Endothelial cell of umbilical vein (primary cell): ENCODE results near the gene ERBIN. TPM values are rescaled to one million over a fixed set of nuclear protein-coding genes. Genes with fewer than 3 reads are reported as not detected.

Experiments used
- BruUV-seq: library from RNA; stranded (reverse); fragments of 400-500 nt; replicated peaks from 2 replicates; lab custom pipeline; 2021; lab: Mats Ljungman, UMichigan
- CTCF ChIA-PET: fragments of 300-600, 350-600 bp; sonication (Branson Sonifier 250); formaldehyde crosslinking; loops from one replicate; lab custom pipeline; 2021; ENCODE audit warnings: antibody characterized with exemption, inconsistent platforms; lab: Charles Lee
- POLR2A ChIA-PET: fragments of 300-600, 350-600 bp; sonication (Branson Sonifier 250); formaldehyde crosslinking; loops from one replicate; lab custom pipeline; 2021; ENCODE audit warnings: antibody characterized with exemption, inconsistent platforms; lab: Charles Lee
- DNase-seq: peaks from one replicate; pipeline ENCODE4 v3.0.0-alpha.2; 2011; ENCODE audit warnings: low read depth, low spot score
- FAIRE-seq: peaks from 2 replicates; lab custom pipeline; 2011; peaks lifted over from hg19 to GRCh38; lab: Jason Lieb, UNC
- H2AFZ ChIP-seq: 2 replicates; pipeline ENCODE4 v1.6.0; 2012; ENCODE audit warnings: low read depth, low read length, control low read depth, inconsistent platforms
- H3K27ac ChIP-seq: 2 replicates; pipeline ENCODE4 v1.5.1; 2011; ENCODE audit warnings: low read depth, mild to moderate bottlenecking, control low read depth, low read length, moderate library complexity; ENCODE audit not compliant: insufficient read depth
- H3K27me3 ChIP-seq, 2 experiments: 2 replicates each; pipeline versions ENCODE4 v1.6.0 to v1.6.1; 2011; ENCODE audit warnings: low read length in 2 of 2, mixed read lengths in 1 of 2; ENCODE audit not compliant: control insufficient read depth in 2 of 2, insufficient read depth in 2 of 2
- H3K36me3 ChIP-seq, 2 experiments: 2 replicates in 1 of 2; 3 replicates in 1 of 2; pipeline ENCODE4 v1.5.1; 2011; ENCODE audit warnings: low read length in 2 of 2, mild to moderate bottlenecking in 1 of 2, moderate library complexity in 1 of 2; ENCODE audit not compliant: control insufficient read depth in 2 of 2, insufficient read depth in 2 of 2; ENCODE audit errors: extremely low read depth in 1 of 2
- H3K4me1 ChIP-seq: 3 replicates; pipeline ENCODE4 v1.5.1; 2011; ENCODE audit warnings: mild to moderate bottlenecking, low read length; ENCODE audit not compliant: control insufficient read depth, insufficient read depth; ENCODE audit errors: extremely low read depth
- H3K4me2 ChIP-seq: 2 replicates; pipeline ENCODE4 v1.6.1; 2011; ENCODE audit warnings: low read length, control low read depth, mixed read lengths; ENCODE audit not compliant: insufficient read depth
- H3K4me3 ChIP-seq, 3 experiments: fragments of 200-600 bp in 1 of 3; sonication (generic), shearing (Covaris generic) in 1 of 3; replicated peaks in 1 of 3; 2 replicates each; pipeline ENCODE4 v1.5.1; 2011 to 2016; ENCODE audit warnings: control low read depth in 3 of 3, low read length in 3 of 3, mild to moderate bottlenecking in 2 of 3, inconsistent platforms in 1 of 3, low read depth in 1 of 3, moderate library complexity in 1 of 3; ENCODE audit not compliant: insufficient read depth in 1 of 3
- H3K79me2 ChIP-seq: 2 replicates; pipeline ENCODE4 v1.6.0; 2012; ENCODE audit warnings: low read length, inconsistent platforms; ENCODE audit not compliant: control insufficient read depth, insufficient read depth
- H3K9ac ChIP-seq: replicated peaks from 2 replicates; pipeline ENCODE3; 2011; ENCODE audit warnings: low read length, control low read depth; ENCODE audit not compliant: insufficient read depth; ENCODE audit errors: extremely low read depth
- H3K9me1 ChIP-seq: replicated peaks from 3 replicates; pipeline ENCODE4 v1.6.0; 2011; ENCODE audit warnings: mild to moderate bottlenecking, low read length; ENCODE audit not compliant: control insufficient read depth, insufficient read depth; ENCODE audit errors: extremely low read depth
- H3K9me3 ChIP-seq: replicated peaks from 2 replicates; pipeline ENCODE4 v1.5.1; 2012; ENCODE audit warnings: low read length, inconsistent platforms; ENCODE audit not compliant: control insufficient read depth, insufficient read depth
- H4K20me1 ChIP-seq: replicated peaks from 2 replicates; pipeline ENCODE3; 2011; ENCODE audit warnings: mild to moderate bottlenecking, low read length; ENCODE audit not compliant: control insufficient read depth, insufficient read depth; ENCODE audit errors: extremely low read depth
- MYC ChIP-seq: IDR thresholded peaks from one replicate; pipeline ENCODE4 v1.6.1; 2011; ENCODE audit warnings: mild to moderate bottlenecking, low read depth, low read length
- POLR2A ChIP-seq: IDR thresholded peaks from 2 replicates; pipeline ENCODE4 v1.6.1; 2012; ENCODE audit warnings: low read depth, mild to moderate bottlenecking, control low read depth, low read length
- POLR2AphosphoS5 ChIP-seq: IDR thresholded peaks from 2 replicates; pipeline ENCODE4 v1.6.1; 2012; ENCODE audit warnings: low read depth, mild to moderate bottlenecking, control low read depth, low read length, moderate library complexity; ENCODE audit not compliant: insufficient read depth
- dilution Hi-C: fragments of 300-500 bp; cut with MboI; formaldehyde crosslinking; loops from one replicate; pipeline ENCODE4 v1.15.0; 2019; ENCODE audit warnings: low sequenced_read_pairs; ENCODE audit not compliant: extremely low pct_ligation_motif_present
- intact Hi-C: fragments of 100-400 bp; cut with micrococcal nuclease; formaldehyde crosslinking; loops from one replicate; pipeline ENCODE4 v1.10.0; 2022
- polyA plus RNA-seq, 4 experiments: library from polyadenylated mRNA; depleted of rRNA in 3 of 4; stranded (reverse) in 3 of 4; unstranded in 1 of 4; fragments of >200 nt; gene quantifications; 2 replicates each; pipeline versions ENCODE4 v1.2.1 to v1.2.3, GENCODE V29; 2011 to 2012; ENCODE audit warnings: missing spikeins in 1 of 4
- total RNA-seq: library from RNA; stranded (reverse); gene quantifications from 2 replicates; pipeline ENCODE4 v1.2.3, GENCODE V29; 2021
- TF ChIP-seq, protein P1 (sequence below), 2 donors: IDR thresholded peaks; 1 replicate in 1 of 2; 2 replicates in 1 of 2; pipeline ENCODE4 v1.5.1; 2011; ENCODE audit warnings: low read length in 2 of 2, mild to moderate bottlenecking in 2 of 2, moderate library complexity in 2 of 2, control low read depth in 1 of 2, inconsistent platforms in 1 of 2, low read depth in 1 of 2; ENCODE audit not compliant: insufficient read depth in 1 of 2; ENCODE audit errors: extremely low read depth in 1 of 2

The ERBIN gene
- total and polyA plus RNA-seq, 2 donors (not counting 3 experiments of a cell fraction or from before 2014, with no cell fraction given): 8.1 to 55.6 TPM

DNA sequence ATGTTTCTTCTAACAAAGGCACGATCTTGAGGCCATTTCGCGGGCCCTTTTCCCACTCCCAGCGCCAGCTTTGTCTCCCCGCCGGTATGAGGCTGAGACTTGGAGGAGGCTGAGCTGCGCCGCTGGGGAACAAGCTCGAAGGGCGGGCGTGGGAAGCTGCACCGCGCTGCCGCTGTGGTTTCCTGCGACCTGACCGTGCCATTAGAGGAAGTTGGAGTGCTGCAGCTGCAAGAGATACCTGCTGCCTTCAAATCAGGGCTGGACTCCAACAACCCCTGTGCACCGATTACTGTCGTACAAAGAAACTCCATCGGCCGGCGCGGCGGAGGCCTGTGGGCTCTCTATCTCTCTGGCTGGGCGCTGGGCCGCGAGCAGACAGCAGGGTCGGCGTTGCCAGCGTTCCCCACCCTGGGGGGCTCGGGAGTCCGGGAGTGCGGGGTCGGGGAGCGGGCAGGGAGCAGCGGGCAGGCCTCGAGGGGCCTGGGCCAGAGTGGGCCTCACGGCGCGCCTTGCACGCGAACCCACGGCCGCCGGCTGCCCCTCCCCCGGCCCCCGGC, 1.3 kb upstream of the ERBIN start:
- dilution Hi-C loops (no loop called here), intact Hi-C loops (loop anchor here (1.0 to 10.0 kb wide), 5 partner anchors 87 to 300 kb away; partner anchors contain the start of genes SHLD3, TRAPPC13 and TRIM23)
- POLR2A ChIA-PET: no interaction called here
- Histone ChIP-seq H3K27ac (peak overlapping the region; percentile 39), H3K9me3 (no peaks in the 10 kb centered on the region), H3K4me3 (peak overlapping the region; percentile 53 to 62 (median 54)), H3K4me1 (peaks cover 20% of the 10 kb centered on the region), H3K9ac (peak overlapping the region; percentile 76), H3K27me3 (no peaks in the 10 kb centered on the region), H4K20me1 (peaks cover 5% of the 10 kb centered on the region), H2AFZ (peak overlapping the region; percentile 79), H3K36me3 (no peaks in the 10 kb centered on the region), H3K4me2 (peak overlapping the region; percentile 44), H3K9me1 (no peaks in the 10 kb centered on the region), H3K79me2 (peaks cover 37% of the 10 kb centered on the region)
- CTCF ChIA-PET: no interaction called here
- TF ChIP-seq POLR2A: peak; percentile 41
- TF ChIP-seq POLR2AphosphoS5: peak; percentile 61
- TF ChIP-seq, protein P1, sequence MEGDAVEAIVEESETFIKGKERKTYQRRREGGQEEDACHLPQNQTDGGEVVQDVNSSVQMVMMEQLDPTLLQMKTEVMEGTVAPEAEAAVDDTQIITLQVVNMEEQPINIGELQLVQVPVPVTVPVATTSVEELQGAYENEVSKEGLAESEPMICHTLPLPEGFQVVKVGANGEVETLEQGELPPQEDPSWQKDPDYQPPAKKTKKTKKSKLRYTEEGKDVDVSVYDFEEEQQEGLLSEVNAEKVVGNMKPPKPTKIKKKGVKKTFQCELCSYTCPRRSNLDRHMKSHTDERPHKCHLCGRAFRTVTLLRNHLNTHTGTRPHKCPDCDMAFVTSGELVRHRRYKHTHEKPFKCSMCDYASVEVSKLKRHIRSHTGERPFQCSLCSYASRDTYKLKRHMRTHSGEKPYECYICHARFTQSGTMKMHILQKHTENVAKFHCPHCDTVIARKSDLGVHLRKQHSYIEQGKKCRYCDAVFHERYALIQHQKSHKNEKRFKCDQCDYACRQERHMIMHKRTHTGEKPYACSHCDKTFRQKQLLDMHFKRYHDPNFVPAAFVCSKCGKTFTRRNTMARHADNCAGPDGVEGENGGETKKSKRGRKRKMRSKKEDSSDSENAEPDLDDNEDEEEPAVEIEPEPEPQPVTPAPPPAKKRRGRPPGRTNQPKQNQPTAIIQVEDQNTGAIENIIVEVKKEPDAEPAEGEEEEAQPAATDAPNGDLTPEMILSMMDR (IDR thresholded peaks at IDR 0.05; ENCODE audit: extremely low read depth in 1 of 2, insufficient read depth in 1 of 2, low read depth in 1 of 2, low read length in 2 of 2): no peak
- FAIRE-seq (peak; percentile 50), DNase-seq (peak; percentile 84)
- no TSS peak for BruUV-seq

DNA sequence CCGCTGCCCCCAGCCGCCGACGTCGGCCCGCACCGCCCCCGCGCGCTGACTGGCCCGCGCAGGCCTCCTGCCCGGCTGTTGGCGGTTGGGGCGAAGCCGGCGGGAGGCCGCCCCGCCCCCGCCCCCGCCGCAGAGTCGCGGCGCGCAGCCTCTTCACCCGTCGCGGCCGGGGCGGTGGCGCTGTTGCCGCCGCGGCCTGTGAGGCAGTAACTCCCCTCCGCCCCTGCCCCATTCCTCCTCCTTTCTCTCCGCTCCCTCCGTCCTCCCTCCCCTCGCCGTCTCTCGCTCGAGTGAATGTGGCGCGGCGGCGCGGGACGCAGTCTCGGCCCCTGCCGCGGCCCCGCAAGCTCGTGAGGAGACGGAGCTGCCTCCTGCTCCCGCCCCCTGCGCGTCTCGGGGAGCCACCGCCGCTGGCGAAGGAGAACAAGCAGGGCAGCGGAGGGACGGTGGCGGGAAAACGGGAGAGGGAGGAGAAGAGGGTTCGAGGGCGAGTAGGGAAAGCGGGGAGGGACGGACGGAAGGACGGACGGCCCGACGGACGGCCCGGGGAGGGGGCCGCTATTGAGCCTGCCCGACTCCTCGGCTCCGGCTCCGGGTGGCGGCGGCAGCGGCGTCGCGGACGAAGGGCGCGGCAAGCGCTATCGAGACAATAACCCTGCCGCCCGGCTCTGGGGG, 637 bp upstream of the ERBIN start:
- intact Hi-C loops: loop anchor here (1.0 to 10.0 kb wide), 8 partner anchors 58 to 301 kb away; partner anchors contain the start of genes SHLD3, TRAPPC13 and TRIM23
- peak overlapping the region; percentile 99 for H3K4me2 ChIP-seq
- BruUV-seq: TSS peak; percentile 47
- H3K27ac ChIP-seq: peak overlapping the region; percentile 96
- dilution Hi-C loops: no loop called here
- H3K27me3 ChIP-seq: no peaks in the 10 kb centered on the region
- CTCF ChIA-PET: interaction anchor here (1.0 to 1.1 kb wide), 3 partner anchors 9 to 246 kb away, joined by 3 to 4 read pairs (median 3); no protein-coding TSS in a partner anchor
- H3K9me1 ChIP-seq: no peaks in the 10 kb centered on the region
- H2AFZ ChIP-seq: peak overlapping the region; percentile 80
- DNase-seq (peak; percentile 88), FAIRE-seq (peak; percentile 50)
- peak; percentile 72 for TF ChIP-seq POLR2AphosphoS5
- TF ChIP-seq, protein P1 (IDR thresholded peaks at IDR 0.05; ENCODE audit: extremely low read depth in 1 of 2, insufficient read depth in 1 of 2, low read depth in 1 of 2, low read length in 2 of 2): peak; percentile 20 to 42
- TF ChIP-seq MYC: no peak
- peak; percentile 55 for TF ChIP-seq POLR2A
- H3K4me3 ChIP-seq: peak overlapping the region; percentile 89 to 100 (median 99)
- H3K9me3 ChIP-seq: no peaks in the 10 kb centered on the region
- peaks cover 5% of the 10 kb centered on the region for H4K20me1 ChIP-seq
- no peaks in the 10 kb centered on the region for H3K36me3 ChIP-seq
- POLR2A ChIA-PET: interaction anchor here (0.7 kb wide), 2 partner anchors 38 to 219 kb away, joined by 3 to 5 read pairs; no protein-coding TSS in a partner anchor
- peaks cover 43% of the 10 kb centered on the region for H3K79me2 ChIP-seq
- H3K4me1 ChIP-seq: peaks cover 20% of the 10 kb centered on the region
- peak overlapping the region; percentile 99 for H3K9ac ChIP-seq
